IMR-90 (cell line): ENCODE results near the gene HSPE1. TPM values are rescaled to one million over a fixed set of nuclear protein-coding genes. Genes with fewer than 3 reads are reported as not detected.

Experiments used
- microRNA-seq, 2 experiments: library from miRNA; stranded (forward) in 1 of 2; unstranded in 1 of 2; fragments of 10-50 nt in 1 of 2; fragments of <30 nt in 1 of 2; gene quantifications in 1 of 2; microRNA quantifications in 1 of 2; one replicate each; pipeline versions ENCODE3 to v1.1.0; 2013 to 2020; ENCODE audit not compliant: insufficient read depth in 1 of 2, insufficient read length in 1 of 2, unreplicated experiment in 1 of 2
- polyA plus RNA-seq, 3 experiments: library from polyadenylated mRNA; depleted of rRNA; stranded (reverse); fragments of >200 nt; gene quantifications; 2 replicates each; pipeline ENCODE4 v1.2.3, GENCODE V29; 2012; ENCODE audit warnings: low replicate concordance in 1 of 3
- small RNA-seq, 5 experiments: library from RNA; depleted of rRNA; stranded (forward); fragments of <200 nt; gene quantifications; one replicate each; pipeline ENCODE3, GENCODE V24; 2012
- total RNA-seq: library from RNA; depleted of rRNA; stranded (reverse); fragments of >200 nt; gene quantifications from 2 replicates; pipeline ENCODE4 v1.2.3, GENCODE V29; 2012; rRNA removed

Gene HSPE1
- total and polyA plus RNA-seq, 2 of the 4 experiments (the other 2 are of a cell fraction): 13.3 to 93.6 TPM

Small RNA genes lying within 50 kb of the gene (microRNA-seq; reads per million reads assigned to microRNA genes)
- gene AC020550.1 (ENCODE audit: insufficient read depth, insufficient read length): not detected

Small RNA genes lying within 50 kb of the gene (small RNA-seq; reads per million reads assigned to genes)
- 0 reads per million in 5 experiments for gene AC020550.1

Other genes with a start within 250 kb of the HSPE1 start
- 11.7 and 15.6 TPM in 2 replicates for gene ANKRD44, start 189.6 kb upstream of the HSPE1 start, total RNA-seq
- 5.2 and 22.8 TPM in 2 replicates for gene ANKRD44, start 189.6 kb upstream of the HSPE1 start, polyA plus RNA-seq (2012; rRNA removed)
- 706 and 942 TPM in 2 replicates for gene SF3B1, start 65.4 kb upstream of the HSPE1 start, total RNA-seq
- gene SF3B1, start 65.4 kb upstream of the HSPE1 start, polyA plus RNA-seq (2012; rRNA removed): 213 and 326 TPM in 2 replicates
- gene COQ10B, start 46.8 kb upstream of the HSPE1 start, total RNA-seq: 28.7 and 64.2 TPM in 2 replicates
- 6.3 and 9.5 TPM in 2 replicates for gene COQ10B, start 46.8 kb upstream of the HSPE1 start, polyA plus RNA-seq (2012; rRNA removed)
- gene HSPD1, start 539 bp upstream of the HSPE1 start, total RNA-seq: 171 and 374 TPM in 2 replicates
- gene HSPD1, start 539 bp upstream of the HSPE1 start, polyA plus RNA-seq (2012; rRNA removed): 147 and 171 TPM in 2 replicates
- gene MOB4, start 15.7 kb downstream of the HSPE1 start, total RNA-seq: 34.8 and 69.4 TPM in 2 replicates
- 29.3 and 36.0 TPM in 2 replicates for gene MOB4, start 15.7 kb downstream of the HSPE1 start, polyA plus RNA-seq (2012; rRNA removed)
- gene RFTN2, start 175.2 kb downstream of the HSPE1 start, total RNA-seq: 2.3 and 2.5 TPM in 2 replicates
- gene RFTN2, start 175.2 kb downstream of the HSPE1 start, polyA plus RNA-seq (2012; rRNA removed): 0.44 and 0.73 TPM in 2 replicates
- 3.8 and 3.9 TPM in 2 replicates for gene MARS2, start 205.0 kb downstream of the HSPE1 start, total RNA-seq
- 2.9 and 3.4 TPM in 2 replicates for gene MARS2, start 205.0 kb downstream of the HSPE1 start, polyA plus RNA-seq (2012; rRNA removed)